Uterus (tissue), 2 donors: Measurements from ENCODE around the gene SPATA31D1.

Source experiments
- CTCF ChIP-seq, 4 experiments: fragments of 200-600 bp in 2 of 4; fragments of 450-650 bp in 2 of 4; sonication (generic) in 2 of 4; IDR thresholded peaks; one replicate each; pipeline ENCODE4 v1.5.1; 2016 to 2019; ENCODE audit warnings: antibody characterized with exemption in 4 of 4, mild to moderate bottlenecking in 2 of 4, moderate library complexity in 1 of 4
- POLR2A ChIP-seq, 2 donors: fragments of 450-650 bp; IDR thresholded peaks; one replicate each; pipeline ENCODE4 v1.6.1; 2016; ENCODE audit warnings: antibody characterized with exemption in 2 of 2, mild to moderate bottlenecking in 1 of 2, moderate library complexity in 1 of 2

DNA sequence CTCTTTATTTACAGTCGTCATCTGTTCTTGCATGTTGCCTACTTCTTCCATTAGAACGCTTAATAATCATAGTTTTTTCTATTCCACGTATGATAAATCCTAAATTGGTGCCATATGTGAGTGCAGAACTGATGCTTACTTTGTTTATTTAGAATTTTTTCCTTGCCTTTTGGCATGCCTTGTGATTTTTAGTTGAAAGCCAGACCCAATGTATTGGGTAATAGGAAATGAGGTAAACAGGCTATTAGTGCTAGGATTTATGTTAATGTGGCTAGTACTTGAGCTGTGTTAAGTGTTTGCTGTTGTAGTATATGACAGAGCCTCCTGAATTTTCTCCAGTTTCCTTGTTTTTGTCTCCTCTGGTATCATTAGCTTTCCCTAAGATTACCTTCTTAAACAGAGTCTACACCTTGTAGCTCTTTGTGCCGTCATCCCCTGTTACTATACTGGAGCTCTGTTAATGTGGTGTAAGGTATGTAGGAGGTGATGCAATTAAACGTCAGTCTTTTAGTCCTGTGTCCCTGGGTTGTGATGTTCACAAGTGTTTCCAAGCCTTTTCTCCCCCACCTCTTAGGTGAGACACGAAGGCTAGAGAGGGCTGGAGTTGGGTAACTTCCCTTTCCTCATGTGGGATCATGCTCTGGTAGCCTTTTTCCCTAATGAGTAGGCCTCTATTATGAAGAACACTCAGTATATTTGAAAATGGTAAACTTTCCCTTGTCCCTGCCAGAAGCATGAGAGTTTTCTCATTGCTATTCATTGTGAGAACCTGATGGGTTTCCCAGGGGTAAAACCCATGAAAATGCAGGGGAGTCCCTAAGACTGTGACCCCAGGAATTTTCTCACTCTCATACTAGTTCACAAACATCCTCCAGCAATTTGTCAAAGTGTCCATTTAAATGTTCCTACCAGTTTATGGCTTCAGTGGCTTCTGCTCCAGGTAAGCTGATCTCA lies 24.1 kb upstream of the SPATA31D1 start:
- no peak for TF ChIP-seq POLR2A (IDR thresholded peaks at IDR 0.05)
- TF ChIP-seq CTCF (IDR thresholded peaks at IDR 0.05), result no peak
